Upper lobe of left lung (tissue), 4 donors: ENCODE measurements around the gene CUX1.

Experiments used
- EP300 ChIP-seq, 4 donors: sonication (generic); formaldehyde crosslinking; IDR thresholded peaks; one replicate each; pipeline ENCODE4 v1.5.1; 2017; ENCODE audit warnings: antibody characterized with exemption in 4 of 4, control low read depth in 2 of 4
- TF ChIP-seq, protein P1 (sequence below), 6 experiments: fragments of 450-650 bp in 4 of 6; fragments of 200-600 bp in 2 of 6; sonication (generic) in 2 of 6; IDR thresholded peaks; one replicate each; pipeline ENCODE4 v1.5.1; 2016 to 2019; ENCODE audit warnings: antibody characterized with exemption in 6 of 6

DNA sequence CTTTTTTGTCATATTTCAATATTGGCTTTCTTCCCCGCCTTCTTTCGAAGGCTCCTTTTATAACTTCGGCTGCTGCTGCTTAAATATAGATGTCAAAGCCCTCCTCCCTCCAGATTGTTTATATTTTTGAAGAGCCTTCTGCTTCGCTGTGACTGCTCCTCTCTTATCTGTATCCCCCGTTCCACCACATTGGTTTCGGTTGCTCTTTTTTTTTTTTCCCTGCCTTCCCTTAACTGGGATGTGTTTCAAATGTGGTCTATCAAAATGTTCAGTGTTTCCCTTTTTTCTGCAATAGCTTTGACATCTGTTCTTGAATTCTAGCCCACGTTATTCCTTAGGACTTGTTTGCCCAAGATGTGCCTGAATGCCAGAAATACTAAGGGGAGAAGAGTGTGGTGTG is 96.4 kb downstream of the CUX1 start:
- TF ChIP-seq EP300 (IDR thresholded peaks at IDR 0.05): no peak
- TF ChIP-seq, protein P1, sequence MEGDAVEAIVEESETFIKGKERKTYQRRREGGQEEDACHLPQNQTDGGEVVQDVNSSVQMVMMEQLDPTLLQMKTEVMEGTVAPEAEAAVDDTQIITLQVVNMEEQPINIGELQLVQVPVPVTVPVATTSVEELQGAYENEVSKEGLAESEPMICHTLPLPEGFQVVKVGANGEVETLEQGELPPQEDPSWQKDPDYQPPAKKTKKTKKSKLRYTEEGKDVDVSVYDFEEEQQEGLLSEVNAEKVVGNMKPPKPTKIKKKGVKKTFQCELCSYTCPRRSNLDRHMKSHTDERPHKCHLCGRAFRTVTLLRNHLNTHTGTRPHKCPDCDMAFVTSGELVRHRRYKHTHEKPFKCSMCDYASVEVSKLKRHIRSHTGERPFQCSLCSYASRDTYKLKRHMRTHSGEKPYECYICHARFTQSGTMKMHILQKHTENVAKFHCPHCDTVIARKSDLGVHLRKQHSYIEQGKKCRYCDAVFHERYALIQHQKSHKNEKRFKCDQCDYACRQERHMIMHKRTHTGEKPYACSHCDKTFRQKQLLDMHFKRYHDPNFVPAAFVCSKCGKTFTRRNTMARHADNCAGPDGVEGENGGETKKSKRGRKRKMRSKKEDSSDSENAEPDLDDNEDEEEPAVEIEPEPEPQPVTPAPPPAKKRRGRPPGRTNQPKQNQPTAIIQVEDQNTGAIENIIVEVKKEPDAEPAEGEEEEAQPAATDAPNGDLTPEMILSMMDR (IDR thresholded peaks at IDR 0.05): no peak
